GM23338 (cell line): ENCODE measurements around the gene CDC6. TPM values are rescaled to one million over a fixed set of nuclear protein-coding genes. Genes with fewer than 3 reads are reported as not detected.

Experiments used
- ATAC-seq: fragments of 200-7000 bp; cut with Tn5 transposase; 3 replicates; pipeline ENCODE4 v1.9.1; 2020
- DNase-seq: peaks from one replicate; pipeline ENCODE4 v3.0.0-alpha.2; 2015; ENCODE audit warnings: low spot score
- H2AFZ ChIP-seq: fragments of 200-600 bp; sonication (generic); 2 replicates; pipeline ENCODE4 v1.8.0; 2016; ENCODE audit warnings: antibody characterized with exemption, mild to moderate bottlenecking, moderate library complexity
- H3F3A ChIP-seq: fragments of 200-600 bp; sonication (generic); replicated peaks from 2 replicates; pipeline ENCODE4 v1.8.0; 2017; ENCODE audit warnings: antibody characterized with exemption, mixed run types, low read depth
- H3K27ac ChIP-seq: fragments of 200-600 bp; sonication (generic); 2 replicates; pipeline ENCODE4 v1.6.1; 2016; ENCODE audit warnings: low read depth
- H3K27me3 ChIP-seq: fragments of 200-600 bp; sonication (generic); 2 replicates; pipeline ENCODE4 v1.8.0; 2016; ENCODE audit warnings: mild to moderate bottlenecking, mixed run types, moderate library complexity; ENCODE audit not compliant: insufficient read depth
- H3K36me3 ChIP-seq: fragments of 200-600 bp; sonication (generic); 2 replicates; pipeline ENCODE4 v1.8.0; 2016; ENCODE audit warnings: mild to moderate bottlenecking; ENCODE audit not compliant: insufficient read depth
- H3K4me1 ChIP-seq: fragments of 200-600 bp; sonication (generic); 2 replicates; pipeline ENCODE4 v1.8.0; 2016; ENCODE audit warnings: mild to moderate bottlenecking, moderate library complexity; ENCODE audit not compliant: insufficient read depth
- H3K4me2 ChIP-seq: fragments of 200-600 bp; sonication (generic); 2 replicates; pipeline ENCODE4 v1.7.1; 2017; ENCODE audit warnings: mixed run types
- H3K4me3 ChIP-seq: fragments of 200-600 bp; sonication (generic); 2 replicates; pipeline ENCODE4 v1.6.1; 2016; ENCODE audit warnings: mixed run types
- H3K79me2 ChIP-seq: fragments of 200-600 bp; sonication (generic); replicated peaks from 2 replicates; pipeline ENCODE4 v1.8.0; 2017; ENCODE audit warnings: mild to moderate bottlenecking; ENCODE audit not compliant: insufficient read depth
- H3K9me2 ChIP-seq: fragments of 200-600 bp; sonication (generic); 2 replicates; pipeline ENCODE4 v1.8.0; 2017; ENCODE audit not compliant: insufficient read depth
- H4K20me1 ChIP-seq: fragments of 200-600 bp; sonication (generic); replicated peaks from 2 replicates; pipeline ENCODE4 v1.8.0; 2017; ENCODE audit warnings: mild to moderate bottlenecking; ENCODE audit not compliant: insufficient read depth
- H3K27ac Mint-ChIP-seq: 2 replicates; pipeline ENCODE4 v1.8.0; 2020; ENCODE audit warnings: inconsistent platforms, mild to moderate bottlenecking, moderate library complexity, mixed read lengths
- H3K27me3 Mint-ChIP-seq: 3 replicates; pipeline ENCODE4 v1.8.0; 2022; ENCODE audit warnings: low read depth, mild to moderate bottlenecking, moderate library complexity, mixed read lengths, inconsistent platforms; ENCODE audit not compliant: insufficient read depth, poor library complexity
- H3K36me3 Mint-ChIP-seq: 3 replicates; pipeline ENCODE4 v1.8.0; 2021; ENCODE audit warnings: low read depth, mild to moderate bottlenecking, inconsistent platforms, moderate library complexity, mixed read lengths
- H3K4me1 Mint-ChIP-seq: 3 replicates; pipeline ENCODE4 v1.8.0; 2020; ENCODE audit warnings: mild to moderate bottlenecking, inconsistent platforms, mixed read lengths
- H3K4me3 Mint-ChIP-seq: 3 replicates; pipeline ENCODE4 v1.8.0; 2021; ENCODE audit warnings: moderate library complexity, mild to moderate bottlenecking, inconsistent platforms, mixed read lengths
- H3K9me3 Mint-ChIP-seq: 3 replicates; pipeline ENCODE4 v1.8.0; 2020; ENCODE audit warnings: moderate library complexity, mild to moderate bottlenecking, inconsistent platforms, mixed read lengths
- EZH2 ChIP-seq: fragments of 200-600 bp; sonication (generic); IDR thresholded peaks from one replicate; pipeline ENCODE4 v1.8.0; 2017; ENCODE audit warnings: antibody characterized with exemption, mild to moderate bottlenecking, low read depth; ENCODE audit not compliant: unreplicated experiment
- JUNB ChIP-seq: IDR thresholded peaks from one replicate; pipeline ENCODE4 v1.6.1; 2016; ENCODE audit warnings: antibody characterized with exemption; ENCODE audit not compliant: unreplicated experiment
- POLR2AphosphoS5 ChIP-seq: IDR thresholded peaks from 2 replicates; pipeline ENCODE4 v1.6.1; 2016; ENCODE audit warnings: antibody characterized with exemption, low read depth
- STAT1 ChIP-seq: IDR thresholded peaks from one replicate; pipeline ENCODE4 v1.6.1; 2016; ENCODE audit warnings: antibody characterized with exemption; ENCODE audit not compliant: unreplicated experiment
- polyA plus RNA-seq: library from polyadenylated mRNA; unstranded; fragments of >200 nt; fragmentation: Nextera tagmentation; extraction: Ambion mirVana; gene quantifications from 2 replicates; pipeline ENCODE4 v1.2.1, GENCODE V29; 2016
- total RNA-seq: library from RNA; depleted of rRNA; stranded (reverse); fragments of >200 nt; shearing (Covaris generic); gene quantifications from 2 replicates; pipeline ENCODE4 v1.2.3, GENCODE V29; 2014
- TF ChIP-seq, protein P1 (sequence below): fragments of 250-450 bp; sonication (Bioruptor Pico); IDR thresholded peaks from 2 replicates; pipeline ENCODE4 v1.5.0; 2020; ENCODE audit warnings: mild to moderate bottlenecking, moderate library complexity
- TF ChIP-seq, protein P2 (sequence below), 2 experiments: fragments of 200-600 bp in 1 of 2; sonication (generic) in 1 of 2; conservative IDR thresholded peaks; 2 replicates each; pipeline versions ENCODE4 v1.5.1 to v1.6.1; 2016 to 2017; ENCODE audit warnings: antibody characterized with exemption in 2 of 2, low read depth in 2 of 2, mild to moderate bottlenecking in 2 of 2, moderate library complexity in 1 of 2

CDC6 gene
- total and polyA plus RNA-seq, 2 experiments from 2014 or later = 46.2 to 79.9 TPM

DNA sequence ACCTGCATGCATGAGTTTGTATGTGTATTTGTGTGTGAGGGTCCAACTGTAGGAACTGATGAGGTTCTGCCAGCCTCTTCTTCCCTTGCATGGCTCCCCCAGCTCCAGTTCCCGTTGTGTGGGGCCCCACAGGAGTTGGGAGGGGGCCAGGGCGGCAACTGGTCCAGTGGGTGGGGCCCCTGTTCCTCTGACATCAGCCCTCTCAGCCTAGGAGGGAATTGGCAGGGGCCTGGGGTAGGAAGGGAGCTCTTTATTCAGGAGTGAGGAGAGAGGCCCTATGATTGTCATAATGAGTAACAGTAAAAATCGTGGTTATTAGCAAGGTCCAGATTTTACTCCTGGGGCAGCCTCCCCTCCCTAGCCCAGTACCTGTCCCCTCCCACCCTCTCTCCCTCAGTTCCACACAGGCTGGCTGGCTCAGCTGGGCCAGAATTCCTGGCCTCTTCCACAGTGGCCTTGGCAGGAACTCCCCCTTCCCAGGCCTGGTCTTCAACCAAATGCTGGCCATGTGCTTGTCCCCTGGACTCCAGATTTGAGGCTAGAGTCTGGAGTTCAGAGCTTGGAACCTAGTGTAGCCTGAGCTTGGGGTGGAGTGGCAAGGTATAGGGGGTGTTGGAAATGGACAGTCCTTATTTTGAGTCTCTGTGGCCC is 40.2 kb downstream of the CDC6 start (continued):
- TF ChIP-seq, protein P1, sequence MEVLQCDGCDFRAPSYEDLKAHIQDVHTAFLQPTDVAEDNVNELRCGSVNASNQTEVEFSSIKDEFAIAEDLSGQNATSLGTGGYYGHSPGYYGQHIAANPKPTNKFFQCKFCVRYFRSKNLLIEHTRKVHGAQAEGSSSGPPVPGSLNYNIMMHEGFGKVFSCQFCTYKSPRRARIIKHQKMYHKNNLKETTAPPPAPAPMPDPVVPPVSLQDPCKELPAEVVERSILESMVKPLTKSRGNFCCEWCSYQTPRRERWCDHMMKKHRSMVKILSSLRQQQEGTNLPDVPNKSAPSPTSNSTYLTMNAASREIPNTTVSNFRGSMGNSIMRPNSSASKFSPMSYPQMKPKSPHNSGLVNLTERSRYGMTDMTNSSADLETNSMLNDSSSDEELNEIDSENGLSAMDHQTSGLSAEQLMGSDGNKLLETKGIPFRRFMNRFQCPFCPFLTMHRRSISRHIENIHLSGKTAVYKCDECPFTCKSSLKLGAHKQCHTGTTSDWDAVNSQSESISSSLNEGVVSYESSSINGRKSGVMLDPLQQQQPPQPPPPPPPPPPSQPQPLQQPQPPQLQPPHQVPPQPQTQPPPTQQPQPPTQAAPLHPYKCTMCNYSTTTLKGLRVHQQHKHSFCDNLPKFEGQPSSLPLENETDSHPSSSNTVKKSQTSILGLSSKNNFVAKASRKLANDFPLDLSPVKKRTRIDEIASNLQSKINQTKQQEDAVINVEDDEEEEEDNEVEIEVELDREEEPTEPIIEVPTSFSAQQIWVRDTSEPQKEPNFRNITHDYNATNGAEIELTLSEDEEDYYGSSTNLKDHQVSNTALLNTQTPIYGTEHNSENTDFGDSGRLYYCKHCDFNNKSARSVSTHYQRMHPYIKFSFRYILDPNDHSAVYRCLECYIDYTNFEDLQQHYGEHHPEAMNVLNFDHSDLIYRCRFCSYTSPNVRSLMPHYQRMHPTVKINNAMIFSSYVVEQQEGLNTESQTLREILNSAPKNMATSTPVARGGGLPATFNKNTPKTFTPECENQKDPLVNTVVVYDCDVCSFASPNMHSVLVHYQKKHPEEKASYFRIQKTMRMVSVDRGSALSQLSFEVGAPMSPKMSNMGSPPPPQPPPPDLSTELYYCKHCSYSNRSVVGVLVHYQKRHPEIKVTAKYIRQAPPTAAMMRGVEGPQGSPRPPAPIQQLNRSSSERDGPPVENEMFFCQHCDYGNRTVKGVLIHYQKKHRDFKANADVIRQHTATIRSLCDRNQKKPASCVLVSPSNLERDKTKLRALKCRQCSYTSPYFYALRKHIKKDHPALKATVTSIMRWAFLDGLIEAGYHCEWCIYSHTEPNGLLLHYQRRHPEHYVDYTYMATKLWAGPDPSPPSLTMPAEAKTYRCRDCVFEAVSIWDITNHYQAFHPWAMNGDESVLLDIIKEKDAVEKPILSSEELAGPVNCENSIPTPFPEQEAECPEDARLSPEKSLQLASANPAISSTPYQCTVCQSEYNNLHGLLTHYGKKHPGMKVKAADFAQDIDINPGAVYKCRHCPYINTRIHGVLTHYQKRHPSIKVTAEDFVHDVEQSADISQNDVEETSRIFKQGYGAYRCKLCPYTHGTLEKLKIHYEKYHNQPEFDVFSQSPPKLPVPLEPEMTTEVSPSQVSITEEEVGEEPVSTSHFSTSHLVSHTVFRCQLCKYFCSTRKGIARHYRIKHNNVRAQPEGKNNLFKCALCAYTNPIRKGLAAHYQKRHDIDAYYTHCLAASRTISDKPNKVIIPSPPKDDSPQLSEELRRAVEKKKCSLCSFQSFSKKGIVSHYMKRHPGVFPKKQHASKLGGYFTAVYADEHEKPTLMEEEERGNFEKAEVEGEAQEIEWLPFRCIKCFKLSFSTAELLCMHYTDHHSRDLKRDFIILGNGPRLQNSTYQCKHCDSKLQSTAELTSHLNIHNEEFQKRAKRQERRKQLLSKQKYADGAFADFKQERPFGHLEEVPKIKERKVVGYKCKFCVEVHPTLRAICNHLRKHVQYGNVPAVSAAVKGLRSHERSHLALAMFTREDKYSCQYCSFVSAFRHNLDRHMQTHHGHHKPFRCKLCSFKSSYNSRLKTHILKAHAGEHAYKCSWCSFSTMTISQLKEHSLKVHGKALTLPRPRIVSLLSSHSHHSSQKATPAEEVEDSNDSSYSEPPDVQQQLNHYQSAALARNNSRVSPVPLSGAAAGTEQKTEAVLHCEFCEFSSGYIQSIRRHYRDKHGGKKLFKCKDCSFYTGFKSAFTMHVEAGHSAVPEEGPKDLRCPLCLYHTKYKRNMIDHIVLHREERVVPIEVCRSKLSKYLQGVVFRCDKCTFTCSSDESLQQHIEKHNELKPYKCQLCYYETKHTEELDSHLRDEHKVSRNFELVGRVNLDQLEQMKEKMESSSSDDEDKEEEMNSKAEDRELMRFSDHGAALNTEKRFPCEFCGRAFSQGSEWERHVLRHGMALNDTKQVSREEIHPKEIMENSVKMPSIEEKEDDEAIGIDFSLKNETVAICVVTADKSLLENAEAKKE (CRISPR knock-in tag) = no peak

DNA sequence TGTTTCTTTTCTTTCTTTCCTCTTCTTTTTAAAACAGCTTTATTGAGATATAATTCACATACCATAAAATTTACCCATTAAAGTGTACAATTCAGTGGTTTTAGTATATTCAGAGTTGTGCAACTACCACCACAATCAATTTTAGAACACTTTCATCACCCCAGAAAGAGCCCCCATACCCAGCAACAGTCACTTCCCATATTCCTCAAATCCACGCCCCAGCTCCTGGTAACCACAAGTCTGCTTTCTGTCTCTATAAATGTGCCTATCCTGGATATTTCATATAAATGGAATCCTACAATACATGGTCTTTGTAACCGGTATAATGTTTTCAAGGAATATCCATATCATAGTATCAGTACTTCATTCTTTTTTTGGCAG is 40.7 kb downstream of the CDC6 start:
- Mint-ChIP-seq H3K27me3 (peaks cover 8% of the 10 kb centered on the region), H3K27ac (no peak overlapping the region), H3K36me3 (peaks cover 12% of the 10 kb centered on the region), H3K9me3 (no peaks in the 10 kb centered on the region; the same call in 2 of the 3 replicates), H3K4me3 (no peak overlapping the region), H3K4me1 (peaks cover 46% of the 10 kb centered on the region)
- Histone ChIP-seq H3K9me2 (no peaks in the 10 kb centered on the region), H3K79me2 (peaks cover 15% of the 10 kb centered on the region), H3K36me3 (no peaks in the 10 kb centered on the region), H3K4me1 (no peaks in the 10 kb centered on the region; the same call in 1 of the 2 replicates), H3K4me3 (no peak overlapping the region), H3K27me3 (no peaks in the 10 kb centered on the region), H3K27ac (no peak overlapping the region), H2AFZ (no peak overlapping the region), H3K4me2 (no peak overlapping the region), H4K20me1 (peaks cover 21% of the 10 kb centered on the region; the same call in 1 of the 2 replicates), H3F3A (no peaks in the 10 kb centered on the region)
- no peak for DNase-seq
- ATAC-seq = no peak
- TF ChIP-seq POLR2AphosphoS5 = no peak
- no peak for TF ChIP-seq STAT1
- no peak for TF ChIP-seq EZH2
- TF ChIP-seq JUNB = no peak
- TF ChIP-seq, protein P1 (CRISPR knock-in tag) = no peak
- TF ChIP-seq, protein P2, sequence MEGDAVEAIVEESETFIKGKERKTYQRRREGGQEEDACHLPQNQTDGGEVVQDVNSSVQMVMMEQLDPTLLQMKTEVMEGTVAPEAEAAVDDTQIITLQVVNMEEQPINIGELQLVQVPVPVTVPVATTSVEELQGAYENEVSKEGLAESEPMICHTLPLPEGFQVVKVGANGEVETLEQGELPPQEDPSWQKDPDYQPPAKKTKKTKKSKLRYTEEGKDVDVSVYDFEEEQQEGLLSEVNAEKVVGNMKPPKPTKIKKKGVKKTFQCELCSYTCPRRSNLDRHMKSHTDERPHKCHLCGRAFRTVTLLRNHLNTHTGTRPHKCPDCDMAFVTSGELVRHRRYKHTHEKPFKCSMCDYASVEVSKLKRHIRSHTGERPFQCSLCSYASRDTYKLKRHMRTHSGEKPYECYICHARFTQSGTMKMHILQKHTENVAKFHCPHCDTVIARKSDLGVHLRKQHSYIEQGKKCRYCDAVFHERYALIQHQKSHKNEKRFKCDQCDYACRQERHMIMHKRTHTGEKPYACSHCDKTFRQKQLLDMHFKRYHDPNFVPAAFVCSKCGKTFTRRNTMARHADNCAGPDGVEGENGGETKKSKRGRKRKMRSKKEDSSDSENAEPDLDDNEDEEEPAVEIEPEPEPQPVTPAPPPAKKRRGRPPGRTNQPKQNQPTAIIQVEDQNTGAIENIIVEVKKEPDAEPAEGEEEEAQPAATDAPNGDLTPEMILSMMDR (conservative IDR thresholded peaks at IDR 0.05; ENCODE audit: low read depth in 2 of 2) = no peak
